A673 (cell line): ENCODE results near the gene AMDHD2.

Experiments
- CTCF ChIP-seq: fragments of 300-800, 200-600 bp; sonication (generic); conservative IDR thresholded peaks from 2 replicates; pipeline ENCODE4 v1.5.1; 2017; ENCODE audit warnings: low read depth, mild to moderate bottlenecking, antibody characterized with exemption, low read length, moderate library complexity, mixed read lengths
- EZH2 ChIP-seq: fragments of 200-600 bp; sonication (generic); IDR thresholded peaks from 2 replicates; pipeline ENCODE4 v1.6.1; 2017; ENCODE audit warnings: borderline replicate concordance, low read depth, mild to moderate bottlenecking, mixed read lengths, antibody characterized with exemption, low read length; ENCODE audit not compliant: poor library complexity, severe bottlenecking

GRCh38 chr16:2507665-2508064, 12.5 kb upstream of the AMDHD2 start:
- TF ChIP-seq CTCF (no peak), EZH2 (no peak)
